Measurements from ENCODE around the gene XRCC1.

- TF ChIP-seq, protein P1, sequence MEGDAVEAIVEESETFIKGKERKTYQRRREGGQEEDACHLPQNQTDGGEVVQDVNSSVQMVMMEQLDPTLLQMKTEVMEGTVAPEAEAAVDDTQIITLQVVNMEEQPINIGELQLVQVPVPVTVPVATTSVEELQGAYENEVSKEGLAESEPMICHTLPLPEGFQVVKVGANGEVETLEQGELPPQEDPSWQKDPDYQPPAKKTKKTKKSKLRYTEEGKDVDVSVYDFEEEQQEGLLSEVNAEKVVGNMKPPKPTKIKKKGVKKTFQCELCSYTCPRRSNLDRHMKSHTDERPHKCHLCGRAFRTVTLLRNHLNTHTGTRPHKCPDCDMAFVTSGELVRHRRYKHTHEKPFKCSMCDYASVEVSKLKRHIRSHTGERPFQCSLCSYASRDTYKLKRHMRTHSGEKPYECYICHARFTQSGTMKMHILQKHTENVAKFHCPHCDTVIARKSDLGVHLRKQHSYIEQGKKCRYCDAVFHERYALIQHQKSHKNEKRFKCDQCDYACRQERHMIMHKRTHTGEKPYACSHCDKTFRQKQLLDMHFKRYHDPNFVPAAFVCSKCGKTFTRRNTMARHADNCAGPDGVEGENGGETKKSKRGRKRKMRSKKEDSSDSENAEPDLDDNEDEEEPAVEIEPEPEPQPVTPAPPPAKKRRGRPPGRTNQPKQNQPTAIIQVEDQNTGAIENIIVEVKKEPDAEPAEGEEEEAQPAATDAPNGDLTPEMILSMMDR (IDR thresholded peaks at IDR 0.05), result no peak
- TF ChIP-seq SIN3A (IDR thresholded peaks at IDR 0.05; ENCODE audit: borderline replicate concordance, low read depth, low read length) (no peak), IRF3 (IDR thresholded peaks at IDR 0.05; ENCODE audit: low read depth, low read length) (no peak), YY1 (IDR thresholded peaks at IDR 0.05; ENCODE audit: low read depth) (no peak), RAD21 (IDR thresholded peaks at IDR 0.05; ENCODE audit: low read length) (no peak)
Measured at GRCh38 chr19:43624933-43625332, 49.6 kb upstream of the XRCC1 start.

Data from SK-N-SH (cell line).